ENCODE results near the gene GOLGA6A.
A peak's percentile ranks its signal among the peaks of the same experiment; 100 is the strongest.

The GOLGA6A gene

GRCh38 chr15:74038707-74039655 lies 43.4 kb downstream of the GOLGA6A start:
- Mint-ChIP-seq H3K4me1 (peaks cover 73% of the 10 kb centered on the region), H3K27me3 (ENCODE audit: low read depth, poor library complexity) (peaks cover 9% of the 10 kb centered on the region), H3K4me3 (no peak overlapping the region), H3K27ac (no peak overlapping the region), H3K9me3 (no peaks in the 10 kb centered on the region), H3K36me3 (ENCODE audit: low read depth) (peaks cover 12% of the 10 kb centered on the region)
- no peak for TF ChIP-seq CTCF (IDR thresholded peaks at IDR 0.05)
- no peak for DNase-seq

GRCh38 chr15:74037171-74038117 lies 44.9 kb downstream of the GOLGA6A start:
- Mint-ChIP-seq H3K4me1 (peaks cover 61% of the 10 kb centered on the region), H3K9me3 (no peaks in the 10 kb centered on the region), H3K4me3 (no peak overlapping the region), H3K27me3 (ENCODE audit: low read depth, poor library complexity) (peaks cover 9% of the 10 kb centered on the region), H3K36me3 (ENCODE audit: low read depth) (peaks cover 10% of the 10 kb centered on the region), H3K27ac (no peak overlapping the region)
- no peak for TF ChIP-seq CTCF (IDR thresholded peaks at IDR 0.05)
- DNase-seq = no peak

- H3K27ac Mint-ChIP-seq = peak overlapping the region; percentile 40
- H3K4me1 Mint-ChIP-seq = peaks cover 52% of the 10 kb centered on the region
- peak; percentile 72 for DNase-seq
- H3K27me3 Mint-ChIP-seq (ENCODE audit: low read depth, poor library complexity) = peaks cover 9% of the 10 kb centered on the region
- H3K4me3 Mint-ChIP-seq = peak overlapping the region; percentile 12
- peak; percentile 63 for TF ChIP-seq CTCF (IDR thresholded peaks at IDR 0.05)
- H3K9me3 Mint-ChIP-seq = no peaks in the 10 kb centered on the region
- H3K36me3 Mint-ChIP-seq (ENCODE audit: low read depth) = peaks cover 12% of the 10 kb centered on the region
Measured at GRCh38 chr15:74036271-74037170, 45.8 kb downstream of the GOLGA6A start.

GRCh38 chr15:74035121-74036017 lies 47.0 kb downstream of the GOLGA6A start:
- Mint-ChIP-seq H3K27ac (no peak overlapping the region), H3K36me3 (ENCODE audit: low read depth) (peaks cover 20% of the 10 kb centered on the region), H3K27me3 (ENCODE audit: low read depth, poor library complexity) (peaks cover 3% of the 10 kb centered on the region), H3K4me1 (peaks cover 40% of the 10 kb centered on the region), H3K9me3 (no peaks in the 10 kb centered on the region), H3K4me3 (no peak overlapping the region)
- no peak for TF ChIP-seq CTCF (IDR thresholded peaks at IDR 0.05)
- no peak for DNase-seq
